ENCODE results near the gene PDE1A. TPM values are rescaled to one million over a fixed set of nuclear protein-coding genes. Genes with fewer than 3 reads are reported as not detected.

The PDE1A gene
- total RNA-seq, 2 experiments from 2014 or later: not detected

- ATAC-seq (no peak), DNase-seq (no peak)
- H3K36me3 Mint-ChIP-seq (ENCODE audit: low read depth): no peaks in the 10 kb centered on the region
- H3K4me3 Mint-ChIP-seq: no peak overlapping the region
- no peak overlapping the region for H3K27ac Mint-ChIP-seq
- no peaks in the 10 kb centered on the region for H3K4me1 Mint-ChIP-seq
- ChIA-PET CTCF (no interaction called here), POLR2A (no interaction called here)
- H3K9me3 Mint-ChIP-seq (ENCODE audit: low read depth): peaks cover 3% of the 10 kb centered on the region
- H3K27me3 Mint-ChIP-seq: peaks cover 7% of the 10 kb centered on the region
- intact Hi-C loops (cut with DNase I, micrococcal nuclease): no loop called here
Measured at GRCh38 chr2:182182436-182182835, 244.4 kb downstream of the PDE1A start.

DNA sequence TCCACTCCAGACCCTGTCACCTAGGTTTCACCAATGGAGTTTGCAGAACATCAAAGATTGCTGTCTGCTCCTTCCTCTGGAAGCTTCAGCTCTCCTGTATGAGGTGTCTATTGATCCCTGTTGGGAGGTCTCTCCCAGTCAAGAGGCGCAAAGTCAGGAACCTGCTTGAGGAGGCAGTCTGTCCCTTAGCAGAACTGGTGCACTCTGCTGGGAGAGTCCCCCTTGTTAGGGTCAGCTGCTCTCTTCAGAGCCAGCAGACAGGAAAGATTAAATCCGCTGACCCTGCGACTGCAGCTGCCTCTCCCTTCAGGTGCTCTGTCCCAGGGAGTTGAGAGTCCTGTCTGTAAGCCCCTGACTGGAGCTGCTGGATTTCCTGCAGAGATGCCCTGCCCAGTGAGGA, 245.5 kb downstream of the PDE1A start:
- DNase-seq: no peak
- Mint-ChIP-seq H3K27me3 (peaks cover 7% of the 10 kb centered on the region), H3K36me3 (ENCODE audit: low read depth) (no peaks in the 10 kb centered on the region), H3K27ac (no peak overlapping the region), H3K4me1 (no peaks in the 10 kb centered on the region), H3K4me3 (no peak overlapping the region), H3K9me3 (ENCODE audit: low read depth) (peaks cover 3% of the 10 kb centered on the region)
- ATAC-seq: no peak
- POLR2A ChIA-PET: no interaction called here
- CTCF ChIA-PET: no interaction called here
- intact Hi-C loops (cut with DNase I, micrococcal nuclease): no loop called here

GRCh38 chr2:182179176-182179575, 247.7 kb downstream of the PDE1A start:
- intact Hi-C loops (cut with DNase I, micrococcal nuclease): no loop called here
- Mint-ChIP-seq H3K27me3 (peaks cover 7% of the 10 kb centered on the region), H3K27ac (no peak overlapping the region), H3K4me1 (no peaks in the 10 kb centered on the region), H3K9me3 (ENCODE audit: low read depth) (peaks cover 3% of the 10 kb centered on the region), H3K36me3 (ENCODE audit: low read depth) (no peaks in the 10 kb centered on the region), H3K4me3 (no peak overlapping the region)
- DNase-seq: no peak
- ChIA-PET POLR2A (no interaction called here), CTCF (interaction anchor here (0.7 kb wide), 1 partner anchor 534 kb away, joined by 3 read pairs; no protein-coding TSS in a partner anchor)
- ATAC-seq: no peak

- Mint-ChIP-seq H3K27me3 (peaks cover 7% of the 10 kb centered on the region), H3K9me3 (ENCODE audit: low read depth) (no peaks in the 10 kb centered on the region), H3K36me3 (ENCODE audit: low read depth) (no peaks in the 10 kb centered on the region), H3K4me3 (no peak overlapping the region), H3K27ac (no peak overlapping the region), H3K4me1 (no peaks in the 10 kb centered on the region)
- ATAC-seq (no peak), DNase-seq (no peak)
- ChIA-PET POLR2A (no interaction called here), CTCF (interaction anchor here (1.2 to 1.8 kb wide), 2 partner anchors 12 to 463 kb away, joined by 3 to 6 read pairs; no protein-coding TSS in a partner anchor)
- intact Hi-C loops (cut with DNase I, micrococcal nuclease): no loop called here
Measured at GRCh38 chr2:182173944-182174622, 252.8 kb downstream of the PDE1A start.

DNA sequence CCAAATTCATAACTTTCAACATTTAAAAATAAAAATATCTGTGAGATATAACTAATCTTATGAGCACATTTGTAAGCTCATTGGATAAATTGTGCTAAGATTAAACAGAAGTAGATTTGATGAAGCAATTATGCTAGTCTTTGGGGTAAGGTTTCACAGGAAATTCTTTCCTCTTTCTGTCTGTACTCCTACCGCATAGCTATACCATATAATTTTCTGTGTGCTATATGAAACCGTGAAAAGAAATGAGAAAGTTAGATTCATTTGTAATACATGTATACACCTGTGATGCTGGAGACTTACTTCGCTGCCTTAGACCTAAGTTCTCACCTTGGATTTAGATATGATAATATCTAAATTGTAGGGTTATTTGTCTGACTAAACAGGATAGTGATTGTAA, 256.5 kb downstream of the PDE1A start:
- no peak overlapping the region for H3K4me3 Mint-ChIP-seq
- no peaks in the 10 kb centered on the region for H3K36me3 Mint-ChIP-seq (ENCODE audit: low read depth)
- intact Hi-C loops (cut with DNase I, micrococcal nuclease): no loop called here
- no peak for DNase-seq
- H3K9me3 Mint-ChIP-seq (ENCODE audit: low read depth): no peaks in the 10 kb centered on the region
- no peak overlapping the region for H3K27ac Mint-ChIP-seq
- H3K27me3 Mint-ChIP-seq: peaks cover 6% of the 10 kb centered on the region
- ATAC-seq: no peak
- ChIA-PET CTCF (no interaction called here), POLR2A (no interaction called here)
- H3K4me1 Mint-ChIP-seq: no peaks in the 10 kb centered on the region

DNA sequence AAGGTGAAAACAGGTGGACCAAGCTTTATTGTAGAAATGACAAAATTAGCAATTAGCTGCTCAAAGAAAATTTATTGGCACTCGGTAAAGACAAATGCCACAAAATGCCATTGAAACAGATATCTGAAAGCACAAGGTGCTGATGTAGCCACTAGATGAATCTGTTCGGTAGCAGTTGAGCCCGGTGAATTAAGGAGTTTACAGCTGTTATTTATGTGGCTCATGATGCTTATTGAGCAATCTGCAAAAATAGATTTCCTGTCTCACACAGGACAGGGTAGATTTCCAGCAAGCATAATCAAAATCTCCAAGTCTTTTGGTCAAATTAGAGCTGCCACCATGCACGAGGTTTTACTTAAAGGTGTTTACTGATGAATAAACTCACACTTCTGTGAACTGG, 259.0 kb downstream of the PDE1A start:
- no peaks in the 10 kb centered on the region for H3K9me3 Mint-ChIP-seq (ENCODE audit: low read depth)

DNA sequence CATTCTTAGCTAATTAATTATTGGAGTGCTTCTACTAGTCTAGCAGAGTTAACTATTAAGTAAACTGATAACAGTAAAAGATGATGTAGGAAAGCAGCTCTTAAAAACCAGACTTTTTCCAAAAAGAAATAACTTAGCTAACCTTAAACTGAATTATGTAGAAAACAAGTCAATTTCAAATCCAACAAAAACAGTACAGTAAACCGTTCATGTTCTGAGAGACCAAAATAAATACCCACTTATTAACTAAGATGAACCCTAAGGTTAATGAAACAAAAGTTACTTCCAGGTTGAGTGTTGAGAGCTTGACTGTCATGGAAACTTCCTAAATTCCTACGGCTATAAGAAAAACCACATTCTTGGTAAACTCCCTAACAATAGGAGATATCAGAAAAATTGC, 260.0 kb downstream of the PDE1A start:
- Mint-ChIP-seq H3K36me3 (ENCODE audit: low read depth) (no peaks in the 10 kb centered on the region), H3K4me3 (no peak overlapping the region), H3K27ac (no peak overlapping the region), H3K9me3 (ENCODE audit: low read depth) (no peaks in the 10 kb centered on the region), H3K27me3 (peaks cover 6% of the 10 kb centered on the region), H3K4me1 (no peaks in the 10 kb centered on the region)
- CTCF ChIA-PET: no interaction called here
- ATAC-seq (no peak), DNase-seq (no peak)
- intact Hi-C loops (cut with DNase I, micrococcal nuclease): no loop called here
- POLR2A ChIA-PET: no interaction called here

More for the DNA sequence above, 259.0 kb downstream of the PDE1A start:
- ChIA-PET CTCF (interaction anchor here (0.6 kb wide), 1 partner anchor 322 kb away, joined by 3 read pairs; no protein-coding TSS in a partner anchor), POLR2A (no interaction called here)
- Mint-ChIP-seq H3K27ac (no peak overlapping the region), H3K27me3 (peaks cover 6% of the 10 kb centered on the region), H3K4me3 (no peak overlapping the region), H3K36me3 (ENCODE audit: low read depth) (no peaks in the 10 kb centered on the region), H3K4me1 (no peaks in the 10 kb centered on the region)
- DNase-seq (no peak), ATAC-seq (no peak)
- intact Hi-C loops (cut with DNase I, micrococcal nuclease): no loop called here

- Mint-ChIP-seq H3K4me1 (no peaks in the 10 kb centered on the region), H3K36me3 (ENCODE audit: low read depth) (no peaks in the 10 kb centered on the region), H3K4me3 (no peak overlapping the region), H3K27me3 (peaks cover 4% of the 10 kb centered on the region), H3K9me3 (ENCODE audit: low read depth) (no peaks in the 10 kb centered on the region), H3K27ac (no peak overlapping the region)
- DNase-seq: no peak
- ATAC-seq: no peak
- intact Hi-C loops (cut with DNase I, micrococcal nuclease): no loop called here
- CTCF ChIA-PET: interaction anchor here (0.6 kb wide), 1 partner anchor 25 kb away, joined by 3 read pairs; no protein-coding TSS in a partner anchor
- POLR2A ChIA-PET: no interaction called here
Measured at GRCh38 chr2:182166406-182166805, 260.4 kb downstream of the PDE1A start.

DNA sequence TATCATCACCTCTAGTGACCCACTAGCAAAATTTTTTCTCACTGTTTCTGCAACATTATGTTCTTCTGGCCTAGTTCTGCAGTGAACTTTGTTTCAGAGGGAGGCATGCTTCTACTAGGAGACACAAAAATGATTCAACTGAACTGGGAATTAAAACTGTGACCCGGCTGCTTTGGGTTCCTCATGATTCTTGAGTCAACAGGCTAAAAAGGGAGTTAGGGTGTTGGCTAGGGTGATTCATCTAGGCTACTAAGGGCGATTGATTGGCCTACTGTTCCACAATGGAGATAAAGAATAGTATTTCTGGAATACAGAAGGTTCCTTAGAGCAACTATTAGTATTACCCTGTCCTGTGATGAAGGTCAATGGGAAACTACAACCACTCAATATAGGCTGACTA, 261.6 kb downstream of the PDE1A start:
- ChIA-PET POLR2A (no interaction called here), CTCF (no interaction called here)
- ATAC-seq: no peak
- Mint-ChIP-seq H3K27me3 (peaks cover 8% of the 10 kb centered on the region), H3K9me3 (ENCODE audit: low read depth) (no peaks in the 10 kb centered on the region), H3K27ac (no peak overlapping the region), H3K36me3 (ENCODE audit: low read depth) (no peaks in the 10 kb centered on the region), H3K4me3 (no peak overlapping the region), H3K4me1 (no peaks in the 10 kb centered on the region)
- intact Hi-C loops (cut with DNase I, micrococcal nuclease): no loop called here
- no peak for DNase-seq

GRCh38 chr2:182164686-182165085, 262.1 kb downstream of the PDE1A start:
- ChIA-PET CTCF (no interaction called here), POLR2A (interaction anchor here (0.7 kb wide), 1 partner anchor 189 kb away, joined by 3 read pairs; no protein-coding TSS in a partner anchor)

GRCh38 chr2:182163878-182164277, 263.0 kb downstream of the PDE1A start:
- Mint-ChIP-seq H3K9me3 (ENCODE audit: low read depth) (no peaks in the 10 kb centered on the region), H3K27me3 (peaks cover 6% of the 10 kb centered on the region), H3K4me3 (no peak overlapping the region), H3K4me1 (no peaks in the 10 kb centered on the region), H3K27ac (no peak overlapping the region), H3K36me3 (ENCODE audit: low read depth) (no peaks in the 10 kb centered on the region)
- intact Hi-C loops (cut with DNase I, micrococcal nuclease): no loop called here
- CTCF ChIA-PET: no interaction called here
- ATAC-seq (no peak), DNase-seq (no peak)
- POLR2A ChIA-PET: interaction anchor here (0.7 kb wide), 1 partner anchor 1588 kb away, joined by 3 read pairs; no protein-coding TSS in a partner anchor

More at GRCh38 chr2:182164686-182165085, 262.1 kb downstream of the PDE1A start:
- Mint-ChIP-seq H3K27ac (no peak overlapping the region), H3K4me3 (no peak overlapping the region), H3K27me3 (peaks cover 7% of the 10 kb centered on the region), H3K4me1 (no peaks in the 10 kb centered on the region), H3K9me3 (ENCODE audit: low read depth) (no peaks in the 10 kb centered on the region), H3K36me3 (ENCODE audit: low read depth) (no peaks in the 10 kb centered on the region)
- intact Hi-C loops (cut with DNase I, micrococcal nuclease): no loop called here
- no peak for ATAC-seq
- DNase-seq: no peak

- Mint-ChIP-seq H3K27ac (no peak overlapping the region), H3K27me3 (no peaks in the 10 kb centered on the region), H3K9me3 (ENCODE audit: low read depth) (no peaks in the 10 kb centered on the region), H3K4me3 (no peak overlapping the region), H3K36me3 (ENCODE audit: low read depth) (no peaks in the 10 kb centered on the region), H3K4me1 (no peaks in the 10 kb centered on the region)
- ChIA-PET POLR2A (no interaction called here), CTCF (no interaction called here)
- ATAC-seq: no peak
- intact Hi-C loops (cut with DNase I, micrococcal nuclease): no loop called here
- DNase-seq: no peak
Measured at GRCh38 chr2:182148344-182148743, 278.5 kb downstream of the PDE1A start.
